Lower leg skin (tissue), 3 donors: ENCODE data around the gene GARS1.

Source experiments
- CTCF ChIP-seq, 3 donors: fragments of 450-650 bp; IDR thresholded peaks; one replicate each; pipeline ENCODE4 v1.5.1; 2016; ENCODE audit warnings: antibody characterized with exemption in 3 of 3, mild to moderate bottlenecking in 3 of 3, moderate library complexity in 2 of 3
- POLR2A ChIP-seq, 2 donors: fragments of 450-650 bp; IDR thresholded peaks; one replicate each; pipeline ENCODE4 v1.6.1; 2016 to 2017; ENCODE audit warnings: antibody characterized with exemption in 2 of 2, mild to moderate bottlenecking in 1 of 2, moderate library complexity in 1 of 2

DNA sequence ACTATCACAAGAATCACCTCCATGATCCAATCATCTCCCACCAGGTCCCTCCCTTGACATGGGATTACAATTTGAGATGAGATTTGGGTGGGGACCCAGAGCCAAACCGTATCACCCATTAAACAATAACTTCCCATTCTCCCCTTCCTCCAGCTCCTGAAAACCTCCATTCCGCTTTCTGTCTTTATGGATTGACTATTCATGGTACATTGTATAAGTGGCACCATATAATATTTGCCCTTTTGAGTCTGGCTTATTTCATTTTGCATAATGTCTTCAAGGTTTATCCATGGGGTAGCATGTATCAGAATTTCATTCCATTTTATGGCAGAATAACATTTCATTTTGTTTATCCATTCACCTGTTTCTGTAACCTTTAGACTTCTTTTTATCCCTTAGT is 39.2 kb upstream of the GARS1 start:
- TF ChIP-seq CTCF (IDR thresholded peaks at IDR 0.05) (no peak), POLR2A (IDR thresholded peaks at IDR 0.05) (no peak)
